Activated naive CD4-positive, alpha-beta T cell treated with anti-CD3 and anti-CD28 coated beads, Interleukin-2, amount 50 U/mL, for 24 hours (primary cell): Measurements from ENCODE around the gene DUT.

Source experiments
- H3K27ac Mint-ChIP-seq: one replicate; pipeline ENCODE4 v1.8.0; 2021; ENCODE audit warnings: mild to moderate bottlenecking, mixed read lengths
- H3K27me3 Mint-ChIP-seq: one replicate; pipeline ENCODE4 v1.8.0; 2021; ENCODE audit warnings: mixed read lengths
- H3K36me3 Mint-ChIP-seq: one replicate; pipeline ENCODE4 v1.8.0; 2021; ENCODE audit warnings: mixed read lengths
- H3K4me1 Mint-ChIP-seq: one replicate; pipeline ENCODE4 v1.8.0; 2021; ENCODE audit warnings: mixed read lengths
- H3K4me3 Mint-ChIP-seq: one replicate; pipeline ENCODE4 v1.8.0; 2021; ENCODE audit warnings: mild to moderate bottlenecking, mixed read lengths
- H3K9me3 Mint-ChIP-seq: one replicate; pipeline ENCODE4 v1.8.0; 2021; ENCODE audit warnings: mixed read lengths

DUT gene

GRCh38 chr15:48345516-48345915 lies 14.3 kb downstream of the DUT start:
- Mint-ChIP-seq H3K36me3 (peaks cover 6% of the 10 kb centered on the region), H3K9me3 (no peaks in the 10 kb centered on the region)

DNA sequence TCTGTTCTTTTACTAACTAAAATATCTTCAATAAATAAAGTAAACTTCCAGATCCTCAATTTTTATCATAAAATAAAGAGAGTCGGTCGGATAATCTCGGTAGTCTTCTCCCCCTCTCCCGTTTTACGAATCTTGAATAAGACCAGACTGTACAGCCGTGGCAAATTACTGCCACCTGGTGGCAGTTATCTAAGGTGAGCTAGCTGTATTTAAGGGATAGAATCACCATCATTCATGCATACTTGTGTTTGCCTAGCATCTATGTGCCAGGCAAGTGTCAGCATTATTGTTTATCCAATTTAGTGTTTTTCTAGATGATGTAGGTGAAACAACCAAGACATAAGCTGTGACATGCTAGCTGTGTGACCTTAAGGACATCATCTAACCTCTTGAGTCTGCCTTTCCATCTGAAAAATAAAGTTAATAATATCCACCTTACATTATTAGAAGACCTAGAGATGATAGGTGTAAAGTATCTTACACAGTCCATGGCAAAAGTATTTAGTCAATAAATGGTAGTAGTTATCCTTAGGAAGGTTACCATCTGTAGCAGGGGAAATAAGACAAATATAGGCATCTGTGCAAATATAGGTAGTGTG lies 21.3 kb downstream of the DUT start:
- H3K4me1 Mint-ChIP-seq, result peaks cover 4% of the 10 kb centered on the region
- no peaks in the 10 kb centered on the region for H3K9me3 Mint-ChIP-seq
- H3K4me3 Mint-ChIP-seq, result no peak overlapping the region
- no peak overlapping the region for H3K27ac Mint-ChIP-seq
- H3K27me3 Mint-ChIP-seq, result peaks cover 1% of the 10 kb centered on the region
- no peaks in the 10 kb centered on the region for H3K36me3 Mint-ChIP-seq

More at GRCh38 chr15:48345516-48345915, 14.3 kb downstream of the DUT start:
- no peak overlapping the region for H3K4me3 Mint-ChIP-seq
- H3K4me1 Mint-ChIP-seq, result no peaks in the 10 kb centered on the region
- no peak overlapping the region for H3K27ac Mint-ChIP-seq
- no peaks in the 10 kb centered on the region for H3K27me3 Mint-ChIP-seq

DNA sequence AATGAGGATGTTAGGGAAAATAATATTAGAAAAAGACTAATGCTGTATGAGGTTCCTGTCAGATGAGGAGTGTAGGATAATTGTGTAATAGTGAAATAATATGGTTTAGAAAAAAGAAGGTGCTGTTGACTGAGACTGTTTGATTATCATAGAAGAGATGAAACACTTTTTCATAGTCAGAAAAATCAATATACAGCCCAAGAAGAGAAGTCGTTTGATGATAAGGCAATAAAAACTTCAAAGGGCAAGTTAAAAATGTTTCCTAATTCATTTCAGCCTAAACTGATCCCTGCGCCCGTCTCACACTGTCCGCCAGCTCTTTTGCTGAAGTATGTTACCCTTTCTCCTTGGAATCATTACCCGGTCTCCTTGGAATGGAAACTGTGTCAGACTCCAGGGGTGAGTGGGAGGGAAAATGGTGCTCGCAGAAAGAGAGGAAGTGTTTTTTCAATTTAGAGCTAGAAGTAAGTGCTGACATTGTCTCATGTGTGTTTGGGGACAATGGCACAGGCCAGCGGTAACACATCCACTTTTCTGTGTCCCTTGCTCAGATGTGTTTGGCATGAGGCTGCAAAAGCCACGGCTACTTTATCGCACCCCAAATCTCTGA lies 23.6 kb downstream of the DUT start:
- H3K27ac Mint-ChIP-seq, result no peak overlapping the region
- no peaks in the 10 kb centered on the region for H3K9me3 Mint-ChIP-seq
- peaks cover 1% of the 10 kb centered on the region for H3K27me3 Mint-ChIP-seq
- H3K4me1 Mint-ChIP-seq, result peaks cover 13% of the 10 kb centered on the region
- H3K4me3 Mint-ChIP-seq, result no peak overlapping the region
- no peaks in the 10 kb centered on the region for H3K36me3 Mint-ChIP-seq

DNA sequence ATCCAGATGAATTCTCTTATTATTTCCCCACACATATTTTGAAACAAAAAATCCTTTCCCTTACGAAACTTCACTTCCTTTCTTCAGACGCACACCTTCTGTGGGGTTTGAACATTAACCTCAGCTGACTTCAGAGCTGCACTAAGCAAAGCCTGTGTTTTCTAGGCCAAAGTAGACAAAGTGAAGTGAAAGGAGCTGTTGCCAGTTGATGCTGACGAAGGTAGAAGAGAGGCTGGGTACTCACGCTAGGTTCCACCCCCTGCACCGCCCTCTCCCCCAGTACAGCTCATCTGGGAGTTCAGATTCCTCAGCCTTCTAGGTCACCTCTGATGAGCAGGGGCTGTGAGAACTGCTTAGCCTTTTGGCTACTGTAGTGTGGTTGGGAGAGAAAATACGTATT lies 24.1 kb downstream of the DUT start:
- Mint-ChIP-seq H3K36me3 (no peaks in the 10 kb centered on the region), H3K4me3 (no peak overlapping the region), H3K4me1 (peaks cover 13% of the 10 kb centered on the region), H3K27me3 (peaks cover 1% of the 10 kb centered on the region), H3K27ac (no peak overlapping the region), H3K9me3 (no peaks in the 10 kb centered on the region)

- peaks cover 8% of the 10 kb centered on the region for H3K4me1 Mint-ChIP-seq
- peak overlapping the region; percentile 51 for H3K27ac Mint-ChIP-seq
- peaks cover 6% of the 10 kb centered on the region for H3K9me3 Mint-ChIP-seq
- H3K4me3 Mint-ChIP-seq, result no peak overlapping the region
- no peaks in the 10 kb centered on the region for H3K36me3 Mint-ChIP-seq
- H3K27me3 Mint-ChIP-seq, result no peaks in the 10 kb centered on the region
Observed at GRCh38 chr15:48358229-48359152, 27.3 kb downstream of the DUT start.

DNA sequence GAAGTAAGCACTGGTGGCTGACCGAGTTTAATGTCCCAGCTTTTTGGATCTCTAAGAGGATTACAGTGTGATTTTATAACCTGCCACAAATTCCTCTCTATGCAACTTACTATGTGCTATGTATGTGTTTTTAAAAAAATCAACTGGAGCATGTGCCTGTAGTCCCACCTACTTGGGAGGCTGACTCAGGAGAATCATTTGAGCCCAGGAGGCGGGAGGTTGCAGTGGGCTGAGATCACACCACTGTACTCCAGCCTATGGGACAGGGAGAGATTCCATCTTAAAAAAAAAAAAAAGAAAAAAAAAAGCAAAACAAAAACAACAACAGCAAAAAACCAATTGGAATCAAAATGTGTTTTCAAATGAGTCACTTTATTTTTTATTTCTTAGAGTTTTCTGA lies 29.6 kb downstream of the DUT start:
- Mint-ChIP-seq H3K27ac (no peak overlapping the region), H3K4me3 (no peak overlapping the region), H3K36me3 (no peaks in the 10 kb centered on the region), H3K27me3 (peaks cover 4% of the 10 kb centered on the region), H3K9me3 (peaks cover 6% of the 10 kb centered on the region), H3K4me1 (peaks cover 8% of the 10 kb centered on the region)

DNA sequence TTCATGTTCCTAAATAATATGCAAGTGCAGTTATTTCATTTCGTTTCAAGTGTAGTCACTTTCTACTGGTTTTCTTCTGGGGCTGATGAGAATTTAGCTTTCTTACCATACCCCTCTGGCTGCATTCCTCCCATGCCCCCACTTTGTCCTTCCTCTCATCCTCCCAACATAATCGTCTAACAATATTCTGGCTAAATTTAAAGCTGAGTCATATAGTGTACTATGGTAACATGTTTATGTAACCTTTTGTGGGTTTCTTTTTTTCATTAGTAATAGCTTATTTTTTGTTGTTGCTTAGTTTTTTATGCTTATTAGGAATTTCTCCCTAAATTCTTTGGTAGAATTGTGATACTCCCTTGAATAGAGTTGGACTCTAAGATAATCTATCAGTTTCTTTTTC lies 30.5 kb downstream of the DUT start:
- Mint-ChIP-seq H3K4me1 (peaks cover 8% of the 10 kb centered on the region), H3K27me3 (peaks cover 4% of the 10 kb centered on the region), H3K36me3 (no peaks in the 10 kb centered on the region), H3K27ac (no peak overlapping the region), H3K4me3 (no peak overlapping the region), H3K9me3 (peaks cover 6% of the 10 kb centered on the region)

DNA sequence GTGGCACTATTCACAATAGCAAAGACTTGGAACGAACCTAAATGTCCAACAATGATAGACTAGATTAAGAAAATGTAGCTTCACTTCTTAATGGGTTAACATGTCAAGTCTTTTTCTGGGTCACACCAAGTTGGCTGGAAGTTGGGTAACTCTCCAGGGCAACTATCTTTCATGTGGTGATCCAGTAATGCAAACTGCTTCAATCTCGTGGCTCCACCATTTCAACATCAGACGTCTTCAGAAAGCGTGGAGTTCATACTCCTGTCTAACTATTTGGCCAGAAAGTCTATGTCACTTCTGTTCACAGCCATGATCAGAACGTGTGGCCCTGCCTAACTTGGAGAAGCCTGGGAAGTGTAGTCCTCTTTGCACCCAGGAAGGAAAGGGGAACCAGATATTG lies 32.2 kb downstream of the DUT start:
- Mint-ChIP-seq H3K4me3 (no peak overlapping the region), H3K4me1 (peaks cover 6% of the 10 kb centered on the region), H3K9me3 (peaks cover 6% of the 10 kb centered on the region), H3K27ac (no peak overlapping the region), H3K36me3 (no peaks in the 10 kb centered on the region), H3K27me3 (peaks cover 6% of the 10 kb centered on the region)

- H3K27me3 Mint-ChIP-seq, result peaks cover 12% of the 10 kb centered on the region
- peaks cover 6% of the 10 kb centered on the region for H3K9me3 Mint-ChIP-seq
- no peaks in the 10 kb centered on the region for H3K4me1 Mint-ChIP-seq
- H3K27ac Mint-ChIP-seq, result no peak overlapping the region
- no peak overlapping the region for H3K4me3 Mint-ChIP-seq
- H3K36me3 Mint-ChIP-seq, result no peaks in the 10 kb centered on the region
Observed at GRCh38 chr15:48365575-48365974, 34.3 kb downstream of the DUT start.

DNA sequence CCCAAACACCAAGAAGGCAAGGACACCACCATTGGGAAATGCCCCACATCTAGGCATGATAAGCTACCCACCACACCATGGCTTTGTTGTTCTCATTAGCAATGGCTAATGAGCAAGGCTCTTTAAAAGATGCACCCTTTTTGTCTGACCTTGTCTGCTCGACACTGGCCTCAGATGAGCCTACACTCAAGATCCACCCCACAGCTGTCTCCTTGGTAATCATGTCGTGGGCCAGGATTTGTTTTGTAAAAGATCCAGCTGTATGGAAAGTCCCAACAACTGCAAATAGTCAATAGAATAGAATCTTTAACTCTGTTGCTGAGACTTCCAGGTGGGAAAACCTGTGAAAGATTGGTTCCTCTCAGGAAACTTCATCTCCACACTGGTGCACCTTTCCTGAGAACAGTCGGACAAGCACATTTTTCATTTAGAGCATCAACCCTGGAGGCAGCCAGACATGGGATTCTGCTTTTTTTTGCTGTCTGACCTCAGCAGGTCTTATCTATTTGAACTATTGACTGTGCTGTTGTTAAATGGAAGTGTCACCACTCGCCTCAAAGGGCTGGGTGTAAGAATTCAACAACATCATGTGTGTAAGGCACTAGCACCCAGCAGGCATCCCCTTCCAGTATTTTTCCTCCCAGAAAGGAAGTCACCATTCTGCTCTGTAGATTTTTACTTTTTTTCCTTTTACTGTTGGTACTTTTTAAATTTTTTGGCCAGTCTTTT lies 35.5 kb downstream of the DUT start:
- H3K4me1 Mint-ChIP-seq, result no peaks in the 10 kb centered on the region
- no peak overlapping the region for H3K4me3 Mint-ChIP-seq
- no peaks in the 10 kb centered on the region for H3K36me3 Mint-ChIP-seq
- H3K27ac Mint-ChIP-seq, result no peak overlapping the region
- peaks cover 2% of the 10 kb centered on the region for H3K9me3 Mint-ChIP-seq
- H3K27me3 Mint-ChIP-seq, result peaks cover 12% of the 10 kb centered on the region

- Mint-ChIP-seq H3K36me3 (no peaks in the 10 kb centered on the region), H3K27me3 (peaks cover 12% of the 10 kb centered on the region), H3K9me3 (no peaks in the 10 kb centered on the region), H3K4me1 (no peaks in the 10 kb centered on the region), H3K4me3 (no peak overlapping the region), H3K27ac (no peak overlapping the region)
Observed at GRCh38 chr15:48367483-48367882, 36.3 kb downstream of the DUT start.

GRCh38 chr15:48370460-48370859 lies 39.2 kb downstream of the DUT start:
- Mint-ChIP-seq H3K27me3 (peaks cover 18% of the 10 kb centered on the region), H3K27ac (no peak overlapping the region), H3K36me3 (no peaks in the 10 kb centered on the region), H3K4me3 (no peak overlapping the region), H3K9me3 (no peaks in the 10 kb centered on the region), H3K4me1 (no peaks in the 10 kb centered on the region)

- H3K27me3 Mint-ChIP-seq, result peaks cover 23% of the 10 kb centered on the region
- H3K4me1 Mint-ChIP-seq, result no peaks in the 10 kb centered on the region
- H3K36me3 Mint-ChIP-seq, result no peaks in the 10 kb centered on the region
Observed at GRCh38 chr15:48371550-48371949, 40.3 kb downstream of the DUT start.

DNA sequence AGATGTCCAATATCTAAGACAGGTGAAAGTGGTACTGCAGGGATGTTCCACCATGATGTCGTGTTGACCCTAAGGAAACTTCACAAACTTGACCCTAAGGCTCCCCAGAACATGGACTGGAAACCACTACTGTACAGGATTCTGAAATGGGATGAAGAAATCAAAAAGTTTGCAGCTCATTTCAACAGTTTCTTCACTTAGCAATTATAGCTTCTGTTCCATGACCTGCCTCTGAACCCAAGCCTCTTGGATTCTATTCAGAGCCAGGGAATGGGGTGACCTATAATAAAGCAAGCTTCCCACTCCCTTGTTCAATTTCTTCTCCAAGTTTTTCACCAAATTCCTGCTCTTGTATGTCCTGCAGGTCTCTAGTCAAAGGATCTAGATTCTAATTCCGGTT lies 40.7 kb downstream of the DUT start:
- H3K27ac Mint-ChIP-seq, result no peak overlapping the region
- H3K4me1 Mint-ChIP-seq, result no peaks in the 10 kb centered on the region
- H3K9me3 Mint-ChIP-seq, result no peaks in the 10 kb centered on the region
- peaks cover 23% of the 10 kb centered on the region for H3K27me3 Mint-ChIP-seq
- H3K36me3 Mint-ChIP-seq, result no peaks in the 10 kb centered on the region
- H3K4me3 Mint-ChIP-seq, result no peak overlapping the region

More at GRCh38 chr15:48371550-48371949, 40.3 kb downstream of the DUT start:
- Mint-ChIP-seq H3K9me3 (no peaks in the 10 kb centered on the region), H3K4me3 (no peak overlapping the region), H3K27ac (no peak overlapping the region)

DNA sequence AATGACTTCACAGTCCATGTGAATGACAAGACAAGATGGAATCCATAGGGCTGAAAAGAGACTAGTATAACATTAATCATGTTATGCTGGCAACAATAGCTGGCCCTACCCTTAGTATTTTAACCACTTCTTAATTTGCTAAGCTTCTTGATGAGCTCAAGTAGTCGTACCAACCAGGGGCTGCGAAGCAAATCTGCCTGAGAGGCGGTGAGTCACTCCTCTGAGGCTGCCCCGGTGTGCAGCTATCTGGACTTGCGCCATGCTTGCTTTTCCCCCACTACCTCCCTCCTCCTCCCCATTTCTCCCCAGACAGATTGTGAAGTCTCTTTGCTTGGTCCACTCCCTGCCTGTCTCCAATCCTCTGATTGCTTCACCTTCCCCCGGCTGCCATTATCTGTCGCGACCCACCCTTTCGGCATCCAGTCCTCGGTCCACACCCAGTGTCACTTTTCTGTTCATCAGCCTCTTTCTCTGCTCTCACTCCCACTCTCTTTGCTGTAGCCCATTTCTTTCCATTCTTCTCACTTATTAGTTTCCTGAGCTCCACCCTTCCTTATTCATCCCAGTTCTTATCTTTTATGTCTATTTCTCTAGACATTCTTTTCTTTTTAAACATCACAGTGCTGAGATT lies 42.7 kb downstream of the DUT start:
- H3K4me1 Mint-ChIP-seq, result no peaks in the 10 kb centered on the region
- peaks cover 22% of the 10 kb centered on the region for H3K27me3 Mint-ChIP-seq
- H3K27ac Mint-ChIP-seq, result no peak overlapping the region
- H3K36me3 Mint-ChIP-seq, result no peaks in the 10 kb centered on the region
- H3K4me3 Mint-ChIP-seq, result no peak overlapping the region
- H3K9me3 Mint-ChIP-seq, result peaks cover 5% of the 10 kb centered on the region
